GM04504 (cell line): Measurements from ENCODE around the gene CTR9.

Experiments
- DNase-seq: peaks from one replicate; pipeline ENCODE4 v3.0.0-alpha.2; 2012; ENCODE audit warnings: low read depth

The CTR9 gene

GRCh38 chr11:10780040-10780439, 29.0 kb downstream of the CTR9 start:
- DNase-seq, result no peak

GRCh38 chr11:10784232-10785145, 33.4 kb downstream of the CTR9 start:
- no peak for DNase-seq

GRCh38 chr11:10785146-10785474, 34.1 kb downstream of the CTR9 start:
- no peak for DNase-seq

- no peak for DNase-seq
Observed at GRCh38 chr11:10786451-10786850, 35.4 kb downstream of the CTR9 start.

- DNase-seq, result peak; percentile 40
Observed at GRCh38 chr11:10792385-10793068, 41.5 kb downstream of the CTR9 start.

GRCh38 chr11:10793470-10794255, 42.6 kb downstream of the CTR9 start:
- no peak for DNase-seq

GRCh38 chr11:10796191-10796590, 45.1 kb downstream of the CTR9 start:
- no peak for DNase-seq

GRCh38 chr11:10797001-10797400, 46.0 kb downstream of the CTR9 start:
- DNase-seq, result no peak

GRCh38 chr11:10797531-10797930, 46.5 kb downstream of the CTR9 start:
- no peak for DNase-seq

GRCh38 chr11:10798330-10798928, 47.4 kb downstream of the CTR9 start:
- no peak for DNase-seq

- DNase-seq, result no peak
Observed at GRCh38 chr11:10800292-10800691, 49.2 kb downstream of the CTR9 start.

- no peak for DNase-seq
Observed at GRCh38 chr11:10803676-10804075, 52.6 kb downstream of the CTR9 start.

- no peak for DNase-seq
Observed at GRCh38 chr11:10805741-10806140, 54.7 kb downstream of the CTR9 start.

- no peak for DNase-seq
Observed at GRCh38 chr11:10806206-10806605, 55.2 kb downstream of the CTR9 start.

- DNase-seq, result peak; percentile 18
Observed at GRCh38 chr11:10807493-10808234, 56.6 kb downstream of the CTR9 start.

- no peak for DNase-seq
Observed at GRCh38 chr11:10808235-10808552, 57.1 kb downstream of the CTR9 start.

GRCh38 chr11:10808553-10809372, 57.7 kb downstream of the CTR9 start, which contains the start of gene EIF4G2:
TSS of gene EIF4G2 (minus strand) at chr11:10808926.
- peak; percentile 98 for DNase-seq

GRCh38 chr11:10809373-10810160, 58.5 kb downstream of the CTR9 start:
- peak; percentile 58 for DNase-seq

- no peak for DNase-seq
Observed at GRCh38 chr11:10813945-10814344, 62.9 kb downstream of the CTR9 start.

- DNase-seq, result peak; percentile 88
Observed at GRCh38 chr11:10818594-10818993, 67.5 kb downstream of the CTR9 start.
